Activated T-cell treated with anti-CD3 and anti-CD28 coated beads, Interleukin-2, amount 50 U/mL, for 4 hours (primary cell): ENCODE measurements around the gene TAF7L. TPM values are rescaled to one million over a fixed set of nuclear protein-coding genes. Genes with fewer than 3 reads are reported as not detected.

Experiments
- total RNA-seq, 3 donors: library from RNA; stranded (reverse); gene quantifications; one replicate each; pipeline ENCODE4 v1.2.1, GENCODE V29; 2021

Gene TAF7L
- total RNA-seq, 3 donors from 2014 or later = 0.13 to 0.22 (median 0.15) TPM

Other genes starting within 250 kb of the TAF7L start
- gene TRMT2B, start 239.2 kb downstream of the TAF7L start, total RNA-seq = 10 to 100 TPM; 15.4 to 17.0 (median 15.5) TPM
- gene TMEM35A, start 212.5 kb downstream of the TAF7L start, total RNA-seq = not detected
- gene CENPI, start 193.1 kb downstream of the TAF7L start, total RNA-seq = 1 to 10 TPM; 2.8 to 3.3 (median 3.0) TPM
- under 1 TPM; 0.30 to 0.66 (median 0.42) TPM for gene DRP2, start 71.5 kb downstream of the TAF7L start, total RNA-seq
- gene TIMM8A, start 57.4 kb upstream of the TAF7L start, total RNA-seq = 10 to 100 TPM; 40.5 to 45.5 (median 42.3) TPM
- gene BTK, start 94.9 kb upstream of the TAF7L start, total RNA-seq = 1 to 10 TPM in 2 of 3 donors, under 1 TPM in 1; 0.61 to 3.4 (median 2.3) TPM
- 100 to 1,000 TPM; 451 to 525 (median 514) TPM for gene RPL36A, start 99.7 kb upstream of the TAF7L start, total RNA-seq
- 10 to 100 TPM; 49.6 to 70.8 (median 62.4) TPM for gene GLA, start 116.6 kb upstream of the TAF7L start, total RNA-seq
- gene HNRNPH2, start 116.9 kb upstream of the TAF7L start, total RNA-seq = 10 to 100 TPM; 25.3 to 28.7 (median 26.5) TPM
- gene ARMCX4, start 194.1 kb upstream of the TAF7L start, total RNA-seq = 1 to 10 TPM; 2.7 to 4.6 (median 3.6) TPM